Stimulated activated CD4-positive, alpha-beta T cell treated with anti-CD3 and anti-CD28 coated beads, Interleukin-12 subunit alpha, Interleukin-12 subunit beta, amount 100 ng/mL, for 24 hours (primary cell): Measurements from ENCODE around the gene ANKMY1.

Experiments
- DNase-seq, 2 experiments: peaks; one replicate each; pipeline ENCODE4 v3.0.0-alpha.2; 2020; ENCODE audit warnings: low read depth in 2 of 2

The ANKMY1 gene

GRCh38 chr2:240581811-240582210 is 24.0 kb upstream of the ANKMY1 start:
- DNase-seq = no peak

GRCh38 chr2:240579771-240580614 is 22.2 kb upstream of the ANKMY1 start:
- peak in 1 of 2 experiments; percentile 66 for DNase-seq

GRCh38 chr2:240579071-240579762 is 21.4 kb upstream of the ANKMY1 start:
- DNase-seq = no peak

- DNase-seq = no peak
Measured at GRCh38 chr2:240578488-240578887, 20.7 kb upstream of the ANKMY1 start.

- no peak for DNase-seq
Measured at GRCh38 chr2:240578110-240578450, 20.3 kb upstream of the ANKMY1 start.

- no peak for DNase-seq
Measured at GRCh38 chr2:240577281-240578109, 19.7 kb upstream of the ANKMY1 start.

GRCh38 chr2:240576436-240577205 is 18.8 kb upstream of the ANKMY1 start:
- no peak for DNase-seq

- no peak for DNase-seq
Measured at GRCh38 chr2:240576036-240576435, 18.2 kb upstream of the ANKMY1 start.

- no peak for DNase-seq
Measured at GRCh38 chr2:240575101-240575965, 17.5 kb upstream of the ANKMY1 start.

GRCh38 chr2:240574386-240575100 is 16.8 kb upstream of the ANKMY1 start:
- no peak for DNase-seq

GRCh38 chr2:240573516-240574385 is 16.0 kb upstream of the ANKMY1 start:
- DNase-seq = no peak

- DNase-seq = no peak
Measured at GRCh38 chr2:240573071-240573515, 15.3 kb upstream of the ANKMY1 start.

GRCh38 chr2:240572141-240573031 is 14.6 kb upstream of the ANKMY1 start:
- no peak for DNase-seq

GRCh38 chr2:240571314-240571973 is 13.7 kb upstream of the ANKMY1 start:
- no peak for DNase-seq

- DNase-seq = no peak
Measured at GRCh38 chr2:240570531-240571313, 12.9 kb upstream of the ANKMY1 start.

- DNase-seq = no peak
Measured at GRCh38 chr2:240569998-240570530, 12.3 kb upstream of the ANKMY1 start.
